Adrenal gland (tissue), 5 donors: ENCODE results near the gene SOX11.

Experiments
- CTCF ChIP-seq, 6 experiments: fragments of 450-650 bp in 4 of 6; fragments of 200-600 bp in 2 of 6; sonication (generic) in 1 of 6; IDR thresholded peaks; 1 replicate in 5 of 6; 2 replicates in 1 of 6; pipeline versions ENCODE4 v1.5.1 to v1.8.0; 2016 to 2021; ENCODE audit warnings: antibody characterized with exemption in 6 of 6, mild to moderate bottlenecking in 2 of 6, moderate library complexity in 1 of 6
- POLR2A ChIP-seq, 2 donors: fragments of 450-650 bp; IDR thresholded peaks; one replicate each; pipeline ENCODE4 v1.6.1; 2017; ENCODE audit warnings: antibody characterized with exemption in 2 of 2, mild to moderate bottlenecking in 2 of 2, moderate library complexity in 1 of 2
- donor health status: DM: no; HTN: no; CAD: no.

- TF ChIP-seq CTCF (IDR thresholded peaks at IDR 0.05) (no peak), POLR2A (IDR thresholded peaks at IDR 0.05) (no peak)
These were observed 30.1 kb downstream of the SOX11 start for GRCh38 chr2:5722236-5722635.
